Pulmonary artery endothelial cell (primary cell): ENCODE measurements around the gene RAD51D. TPM values are rescaled to one million over a fixed set of nuclear protein-coding genes. Genes with fewer than 3 reads are reported as not detected.
"Not testable (repeated sequence)": the region's sequence is repeated elsewhere in the genome, so short reads cannot be mapped to it uniquely, and the experiment has no call there.

Experiments
- DNase-seq: peaks from one replicate; pipeline ENCODE4 v3.0.0-alpha.2; 2011; ENCODE audit warnings: low read depth, low spot score
- total RNA-seq: library from RNA; depleted of rRNA; stranded (reverse); fragments of >200 nt; gene quantifications from 2 replicates; pipeline ENCODE4 v1.2.3, GENCODE V29; 2014

RAD51D gene
- total RNA-seq, 1 donor from 2014 or later = 12.6 TPM

- DNase-seq = no peak
These were observed 51.4 kb downstream of the RAD51D start for GRCh38 chr17:35068249-35068648.

- no peak for DNase-seq
These were observed 53.8 kb downstream of the RAD51D start for GRCh38 chr17:35065880-35066279.

GRCh38 chr17:35064516-35065215, 55.0 kb downstream of the RAD51D start:
- no peak for DNase-seq

- DNase-seq = peak; percentile 88
These were observed 56.0 kb downstream of the RAD51D start, which contains the start of gene RFFL for GRCh38 chr17:35063514-35064223. Gene RFFL (minus strand): TSS chr17:35063707. CDS start chr17:35026553, 37,154 bp downstream.

- DNase-seq = no peak
These were observed 57.4 kb downstream of the RAD51D start for GRCh38 chr17:35062308-35062707.

- no peak for DNase-seq
These were observed 62.2 kb downstream of the RAD51D start for GRCh38 chr17:35057332-35057915.

GRCh38 chr17:35056013-35056412, 63.6 kb downstream of the RAD51D start:
- no peak for DNase-seq

GRCh38 chr17:35053204-35053603, 66.5 kb downstream of the RAD51D start:
- DNase-seq = no peak

GRCh38 chr17:35052780-35053179, 66.9 kb downstream of the RAD51D start:
- no peak for DNase-seq

GRCh38 chr17:35052241-35052610, 67.4 kb downstream of the RAD51D start:
- no peak for DNase-seq

GRCh38 chr17:35051579-35052240, 68.0 kb downstream of the RAD51D start:
- DNase-seq = no peak

GRCh38 chr17:35051183-35051578, 68.5 kb downstream of the RAD51D start:
- no peak for DNase-seq

GRCh38 chr17:35050170-35050569, 69.5 kb downstream of the RAD51D start:
- DNase-seq = no peak

GRCh38 chr17:35048685-35049379, 70.8 kb downstream of the RAD51D start:
- no peak for DNase-seq

GRCh38 chr17:35046740-35047283, 72.8 kb downstream of the RAD51D start:
- DNase-seq = no peak

- no peak for DNase-seq
These were observed 73.4 kb downstream of the RAD51D start for GRCh38 chr17:35046245-35046644.

- DNase-seq = not testable (repeated sequence)
These were observed 74.1 kb downstream of the RAD51D start for GRCh38 chr17:35045458-35045979.

GRCh38 chr17:35044181-35044580, 75.5 kb downstream of the RAD51D start:
- no peak for DNase-seq
